ENCODE results near the gene FAM83C.

GRCh38 chr20:35319871-35320197, 27.6 kb upstream of the FAM83C start:
- TF ChIP-seq POLR2A (IDR thresholded peaks at IDR 0.05; ENCODE audit: low read depth, low read length) (no peak), POLR2AphosphoS5 (IDR thresholded peaks at IDR 0.05; ENCODE audit: low read depth, low read length) (no peak), TAF1 (IDR thresholded peaks at IDR 0.05; ENCODE audit: low read depth, low read length) (no peak), POU2F2 (IDR thresholded peaks at IDR 0.05; ENCODE audit: low read depth, low read length) (no peak), SPI1 (IDR thresholded peaks at IDR 0.05; ENCODE audit: low read depth, low read length) (no peak)
